Measurements from ENCODE around the gene IL17B. TPM values are rescaled to one million over a fixed set of nuclear protein-coding genes. Genes with fewer than 3 reads are reported as not detected.
A peak's percentile ranks its signal among the peaks of the same experiment; 100 is the strongest.

The IL17B gene
- total RNA-seq, 1 experiment from 2014 or later = not detected

- Histone ChIP-seq H3K79me1 (ENCODE audit: insufficient read depth, low read depth, low read length, poor library complexity, severe bottlenecking) (no peaks in the 10 kb centered on the region), H3K9ac (ENCODE audit: extremely low read depth, insufficient read length, low read length) (no peak overlapping the region), H4K5ac (ENCODE audit: insufficient read length, low read depth, low read length) (no peak overlapping the region), H3K4ac (ENCODE audit: low read depth, low read length) (no peak overlapping the region), H3K23me2 (ENCODE audit: insufficient read length, low read depth, low read length, poor library complexity, severe bottlenecking) (no peaks in the 10 kb centered on the region), H3K4me1 (ENCODE audit: insufficient read depth, low read length) (peaks cover 7% of the 10 kb centered on the region; the same call in 1 of the 2 replicates), H3K4me2 (ENCODE audit: insufficient read depth, insufficient read length, low read length) (no peak overlapping the region), H4K20me1 (ENCODE audit: control insufficient read depth, insufficient read depth, insufficient read length) (no peaks in the 10 kb centered on the region), H3T11ph (ENCODE audit: low read length) (no peak overlapping the region), H3K56ac (ENCODE audit: insufficient read length, low read depth, low read length) (no peak overlapping the region), H3K23ac (ENCODE audit: insufficient read length, low read depth, low read length) (no peak overlapping the region), H2BK12ac (ENCODE audit: insufficient read length, low read depth, low read length) (no peak overlapping the region), H2AK5ac (ENCODE audit: insufficient read length, low read length) (no peak overlapping the region), H3K9me3 (ENCODE audit: control insufficient read depth, low read depth, low read length) (no peaks in the 10 kb centered on the region), H3K14ac (ENCODE audit: insufficient read depth, low read length) (no peak overlapping the region), H3K79me2 (ENCODE audit: insufficient read depth, low read length) (no peaks in the 10 kb centered on the region), H2BK20ac (ENCODE audit: low read depth, low read length, poor library complexity, severe bottlenecking) (no peak overlapping the region), H2AFZ (ENCODE audit: low read length) (no peak overlapping the region), H2BK120ac (ENCODE audit: low read depth, low read length, poor library complexity, severe bottlenecking) (no peak overlapping the region), H4K8ac (replicated peaks; ENCODE audit: insufficient read length, low read depth, low read length) (no peak overlapping the region), H3K27me3 (ENCODE audit: insufficient read depth, low read length) (no peaks in the 10 kb centered on the region), H4K91ac (ENCODE audit: insufficient read length, low read depth, low read length) (no peak overlapping the region), H2BK5ac (ENCODE audit: insufficient read length, low read length) (no peak overlapping the region), H2BK15ac (ENCODE audit: low read depth, low read length) (no peak overlapping the region), H3K27ac (ENCODE audit: insufficient read length, low read depth, low read length) (no peak overlapping the region), H3K18ac (ENCODE audit: insufficient read length, low read depth, low read length) (no peak overlapping the region)
- DNase-seq = no peak
- H3K27ac Mint-ChIP-seq = peak overlapping the region; percentile 59 to 95 (median 71); a peak in 4 of 7 replicates
- H3K9me3 Mint-ChIP-seq = no peaks in the 10 kb centered on the region
- TF ChIP-seq, protein P1, sequence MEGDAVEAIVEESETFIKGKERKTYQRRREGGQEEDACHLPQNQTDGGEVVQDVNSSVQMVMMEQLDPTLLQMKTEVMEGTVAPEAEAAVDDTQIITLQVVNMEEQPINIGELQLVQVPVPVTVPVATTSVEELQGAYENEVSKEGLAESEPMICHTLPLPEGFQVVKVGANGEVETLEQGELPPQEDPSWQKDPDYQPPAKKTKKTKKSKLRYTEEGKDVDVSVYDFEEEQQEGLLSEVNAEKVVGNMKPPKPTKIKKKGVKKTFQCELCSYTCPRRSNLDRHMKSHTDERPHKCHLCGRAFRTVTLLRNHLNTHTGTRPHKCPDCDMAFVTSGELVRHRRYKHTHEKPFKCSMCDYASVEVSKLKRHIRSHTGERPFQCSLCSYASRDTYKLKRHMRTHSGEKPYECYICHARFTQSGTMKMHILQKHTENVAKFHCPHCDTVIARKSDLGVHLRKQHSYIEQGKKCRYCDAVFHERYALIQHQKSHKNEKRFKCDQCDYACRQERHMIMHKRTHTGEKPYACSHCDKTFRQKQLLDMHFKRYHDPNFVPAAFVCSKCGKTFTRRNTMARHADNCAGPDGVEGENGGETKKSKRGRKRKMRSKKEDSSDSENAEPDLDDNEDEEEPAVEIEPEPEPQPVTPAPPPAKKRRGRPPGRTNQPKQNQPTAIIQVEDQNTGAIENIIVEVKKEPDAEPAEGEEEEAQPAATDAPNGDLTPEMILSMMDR (conservative IDR thresholded peaks at IDR 0.05) = no peak
- H3K4me1 Mint-ChIP-seq = peaks cover 46 to 68% of the 10 kb centered on the region in 2 experiments
- no peaks in the 10 kb centered on the region for H3K27me3 Mint-ChIP-seq (ENCODE audit: low read depth)
- H3K4me3 Mint-ChIP-seq = no peak overlapping the region
- WGBS (ENCODE audit: extremely low coverage, insufficient read length, low lambda C conversion rate) = no CpG with 5 or more reads among the region's 13 CpGs
- no peaks in the 10 kb centered on the region; a peak in 1 of 7 replicates for H3K36me3 Mint-ChIP-seq (ENCODE audit: insufficient read depth in 1 of 3, low read depth in 3 of 3)
Observed at GRCh38 chr5:149419859-149420544, 40.9 kb upstream of the IL17B start.

Data from H9 (cell line).